H1 (cell line): ENCODE data around the gene CD276. TPM values are rescaled to one million over a fixed set of nuclear protein-coding genes. Genes with fewer than 3 reads are reported as not detected.

Experiments used
- ASH2L ChIP-seq: fragments of 200-600, 300-600 bp; sonication (generic); IDR thresholded peaks from one replicate; pipeline ENCODE4 v1.7.1; 2017; ENCODE audit warnings: low read length
- BRCA1 ChIP-seq: IDR thresholded peaks from 2 replicates; pipeline ENCODE4 v1.6.1; 2012; ENCODE audit warnings: low read depth, low read length, improper control_type of control experiment
- CBX5 ChIP-seq: fragments of 300-800, 300-1000 bp; sonication (generic); IDR thresholded peaks from 2 replicates; pipeline ENCODE4 v1.7.1; 2016; ENCODE audit warnings: antibody characterized with exemption, low read length, low read depth
- CHD7 ChIP-seq: fragments of 300-600 bp; sonication (generic); IDR thresholded peaks from 2 replicates; pipeline ENCODE4 v1.7.1; 2012; ENCODE audit warnings: low read length, moderate library complexity, mild to moderate bottlenecking, inconsistent platforms; ENCODE audit not compliant: insufficient replicate concordance
- CREB1 ChIP-seq: IDR thresholded peaks from 2 replicates; pipeline ENCODE4 v1.6.1; 2012; ENCODE audit warnings: inconsistent platforms
- GTF2F1 ChIP-seq: IDR thresholded peaks from 2 replicates; pipeline ENCODE4 v1.6.1; 2012; ENCODE audit warnings: low read depth, low read length, improper control_type of control experiment, borderline replicate concordance
- JUN ChIP-seq: IDR thresholded peaks from 2 replicates; pipeline ENCODE4 v1.6.1; 2011; ENCODE audit warnings: low read depth, mild to moderate bottlenecking, improper control_type of control experiment, low read length
- KDM4A ChIP-seq: IDR thresholded peaks from one replicate; pipeline ENCODE4 v1.7.1; 2012; ENCODE audit warnings: low read depth, mild to moderate bottlenecking, moderate library complexity, low read length, inconsistent platforms; ENCODE audit not compliant: severe bottlenecking
- KDM5A ChIP-seq: fragments of 200-600 bp; IDR thresholded peaks from 2 replicates; pipeline ENCODE4 v1.7.1; 2012; ENCODE audit warnings: mild to moderate bottlenecking, low read length, inconsistent platforms, mixed read lengths
- MAX ChIP-seq: IDR thresholded peaks from 2 replicates; pipeline ENCODE4 v1.6.1; 2012; ENCODE audit warnings: inconsistent platforms
- POU5F1 ChIP-seq: IDR thresholded peaks from 2 replicates; pipeline ENCODE4 v1.6.1; 2011; ENCODE audit warnings: low read depth, mild to moderate bottlenecking, low read length, moderate library complexity
- SAP30 ChIP-seq: fragments of 300-600 bp; sonication (generic); IDR thresholded peaks from 2 replicates; pipeline ENCODE4 v1.7.1; 2012; ENCODE audit warnings: low read length, moderate library complexity, mild to moderate bottlenecking, inconsistent platforms; ENCODE audit not compliant: insufficient read depth, insufficient replicate concordance
- TEAD4 ChIP-seq: IDR thresholded peaks from 2 replicates; pipeline ENCODE4 v1.6.1; 2012; ENCODE audit warnings: low read depth, low read length, inconsistent platforms, mixed read lengths
- polyA plus RNA-seq, 7 experiments: library from polyadenylated mRNA; depleted of rRNA in 3 of 7; stranded (reverse) in 5 of 7; unstranded in 2 of 7; fragments of >200 nt in 5 of 7; fragments of 200-250 nt in 2 of 7; gene quantifications; 1 replicate in 5 of 7; 2 replicates in 1 of 7; 4 replicates in 1 of 7; pipeline versions ENCODE4 v1.2.1 to v1.2.3, GENCODE V29; 2011 to 2013; ENCODE audit warnings: missing spikeins in 2 of 7, mixed read lengths in 2 of 7
- total RNA-seq: library from RNA; stranded (reverse); fragmentation: NEBNext Ultra II Directional; extraction: Animal tissue kit (Norgen Biotek cat#: 25700); gene quantifications from 2 replicates; pipeline ENCODE4 v1.2.1, GENCODE V29; 2021

Gene CD276
- total and polyA plus RNA-seq, 2 of the 8 experiments (the other 6 are each of a cell fraction or from before 2014, with no cell fraction given): 156 to 158 TPM

DNA sequence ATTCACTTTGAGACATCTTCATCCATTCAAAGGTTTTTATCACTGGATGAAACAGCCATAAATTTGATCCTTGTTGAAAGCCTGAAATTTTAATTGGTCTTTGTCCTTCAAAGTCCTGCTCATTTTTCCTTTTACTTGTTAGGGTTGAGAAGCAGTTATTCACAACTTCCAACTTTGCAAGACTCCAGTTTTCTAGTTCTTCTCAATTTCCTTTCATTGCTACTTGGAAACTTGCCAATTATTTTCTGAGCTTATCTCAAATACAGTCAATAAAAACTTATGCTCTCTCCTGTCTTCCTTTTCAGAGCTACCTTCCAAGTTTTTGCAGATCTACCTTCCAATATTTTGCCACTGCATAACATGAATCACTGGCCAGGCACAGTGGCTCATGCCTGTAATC, 23.7 kb upstream of the CD276 start (continued):
- TF ChIP-seq CHD7 (no peak), ASH2L (no peak), SAP30 (no peak), POU5F1 (no peak), KDM5A (no peak), CBX5 (no peak), MAX (no peak), BRCA1 (no peak), GTF2F1 (no peak), KDM4A (no peak), CREB1 (no peak), TEAD4 (no peak), JUN (no peak)
